LNCaP clone FGC (cell line): ENCODE measurements around the gene SMIM28.

ENCODE experiments used
- DNase-seq: peaks from one replicate; pipeline ENCODE4 v3.0.0-alpha.2; 2011; ENCODE audit warnings: low read depth
- H3K4me3 ChIP-seq: 2 replicates; pipeline ENCODE4 v1.5.1; 2011; ENCODE audit warnings: mild to moderate bottlenecking, low read depth, low read length, control low read depth
- CTCF ChIP-seq: IDR thresholded peaks from 2 replicates; pipeline ENCODE4 v1.5.1; 2012; ENCODE audit warnings: mild to moderate bottlenecking; ENCODE audit not compliant: control insufficient read depth, insufficient read depth; ENCODE audit errors: extremely low read depth

The SMIM28 gene

GRCh38 chr6:138430361-138431145 is 52.8 kb downstream of the SMIM28 start:
- no peak for TF ChIP-seq CTCF
- DNase-seq: no peak
- H3K4me3 ChIP-seq: no peak overlapping the region

- no peak overlapping the region for H3K4me3 ChIP-seq
- no peak for TF ChIP-seq CTCF
- no peak for DNase-seq
These were observed 53.8 kb downstream of the SMIM28 start for GRCh38 chr6:138431256-138432062.

GRCh38 chr6:138432063-138432356 is 54.3 kb downstream of the SMIM28 start:
- TF ChIP-seq CTCF: no peak
- no peak overlapping the region for H3K4me3 ChIP-seq
- no peak for DNase-seq
